Left colon (tissue), 2 donors: ENCODE results near the gene TPCN2. TPM values are rescaled to one million over a fixed set of nuclear protein-coding genes. Genes with fewer than 3 reads are reported as not detected.
"Not testable (repeated sequence)": the region's sequence is repeated elsewhere in the genome, so short reads cannot be mapped to it uniquely, and the experiment has no call there.

Source experiments
- ATAC-seq: fragments of 200-7000 bp; cut with Tn5 transposase; one replicate; pipeline ENCODE4 v1.9.1; 2020; ENCODE audit warnings: mild to moderate bottlenecking, moderate library complexity
- DNase-seq, 2 donors: peaks; one replicate each; pipeline ENCODE4 v3.0.0-alpha.2; 2020
- intact Hi-C, 2 donors: fragments of 100-400 bp; cut with DNase I in 1 of 2; cut with micrococcal nuclease in 1 of 2; formaldehyde crosslinking; loops; one replicate each; pipeline versions ENCODE4 v1.11.2 to v1.14.0; 2022; cut with DNase I, micrococcal nuclease
- total RNA-seq, 2 donors: library from RNA; stranded (reverse); fragmentation: NEBNext Ultra II Directional; extraction: Animal tissue kit (Norgen Biotek cat#: 25700); gene quantifications; one replicate each; pipeline ENCODE4 v1.2.1, GENCODE V29; 2021
- donor health status: DM: no; HTN: no; CAD: no.
- donor health status: DM: yes; HTN: yes; CAD: no.

TPCN2 gene
- total RNA-seq, 2 donors from 2014 or later: 17.1 to 17.6 TPM

- DNase-seq: no peak
- intact Hi-C loops: no loop called here
- no peak for ATAC-seq
These were observed 15.0 kb downstream of the TPCN2 start for GRCh38 chr11:69063652-69064260.

- ATAC-seq (no peak), DNase-seq (no peak)
- intact Hi-C loops: no loop called here
These were observed 15.7 kb downstream of the TPCN2 start for GRCh38 chr11:69064394-69064957.

GRCh38 chr11:69065147-69065710 lies 16.5 kb downstream of the TPCN2 start:
- intact Hi-C loops: no loop called here
- ATAC-seq (no peak), DNase-seq (no peak)

GRCh38 chr11:69066122-69067112 lies 17.7 kb downstream of the TPCN2 start:
- DNase-seq: no peak
- no peak for ATAC-seq
- intact Hi-C loops: no loop called here

- DNase-seq (no peak), ATAC-seq (no peak)
- intact Hi-C loops: no loop called here
These were observed 18.5 kb downstream of the TPCN2 start for GRCh38 chr11:69067200-69067599.

- intact Hi-C loops: no loop called here
- DNase-seq (no peak), ATAC-seq (no peak)
These were observed 22.5 kb downstream of the TPCN2 start for GRCh38 chr11:69071086-69071800.

GRCh38 chr11:69071956-69072355 lies 23.2 kb downstream of the TPCN2 start:
- no peak for DNase-seq
- ATAC-seq: no peak
- intact Hi-C loops: no loop called here

GRCh38 chr11:69073469-69073868 lies 24.7 kb downstream of the TPCN2 start:
- ATAC-seq (no peak), DNase-seq (no peak)
- intact Hi-C loops: no loop called here

GRCh38 chr11:69074375-69075140 lies 25.8 kb downstream of the TPCN2 start:
- ATAC-seq: no peak

GRCh38 chr11:69075421-69076128 lies 26.8 kb downstream of the TPCN2 start:
- ATAC-seq (peak; percentile 23), DNase-seq (peak; percentile 56 to 81)
- intact Hi-C loops: no loop called here

More at GRCh38 chr11:69074375-69075140, 25.8 kb downstream of the TPCN2 start:
- intact Hi-C loops: no loop called here
- no peak for DNase-seq

- no peak for ATAC-seq
- no peak for DNase-seq
- intact Hi-C loops: no loop called here
These were observed 27.5 kb downstream of the TPCN2 start for GRCh38 chr11:69076129-69076791.

GRCh38 chr11:69076977-69077376 lies 28.2 kb downstream of the TPCN2 start:
- DNase-seq, ATAC-seq, intact Hi-C loops: not testable (repeated sequence)

- ATAC-seq (no peak), DNase-seq (no peak)
- intact Hi-C loops: no loop called here
These were observed 29.8 kb downstream of the TPCN2 start for GRCh38 chr11:69078508-69078907.

GRCh38 chr11:69078930-69079605 lies 30.3 kb downstream of the TPCN2 start:
- intact Hi-C loops: no loop called here
- no peak for ATAC-seq
- DNase-seq: no peak

- intact Hi-C loops: loop anchor here in 1 of 2 donors (10.0 kb wide), 1 partner anchor 165 kb away; no protein-coding TSS in a partner anchor
- ATAC-seq: no peak
- DNase-seq: no peak
These were observed 31.0 kb downstream of the TPCN2 start for GRCh38 chr11:69079661-69080256.
